HUES6 (cell line): ENCODE results near the gene ZNF282.
A peak's percentile ranks its signal among the peaks of the same experiment; 100 is the strongest.

Source experiments
- H3K27ac ChIP-seq: 2 replicates; pipeline ENCODE4 v1.7.0; 2013; ENCODE audit warnings: low read depth, mild to moderate bottlenecking, low read length, inconsistent platforms
- H3K27me3 ChIP-seq: 2 replicates; pipeline ENCODE4 v1.6.1; 2013; ENCODE audit warnings: low read length; ENCODE audit not compliant: control insufficient read depth, insufficient read depth
- H3K36me3 ChIP-seq: 2 replicates; pipeline ENCODE4 v1.6.1; 2013; ENCODE audit warnings: low read length; ENCODE audit not compliant: control insufficient read depth, insufficient read depth
- H3K4me1 ChIP-seq: 2 replicates; pipeline ENCODE4 v1.6.1; 2013; ENCODE audit warnings: low read length; ENCODE audit not compliant: control insufficient read depth, insufficient read depth
- H3K4me3 ChIP-seq: 2 replicates; pipeline ENCODE4 v1.5.1; 2013; ENCODE audit warnings: low read depth, low read length
- H3K9ac ChIP-seq: one replicate; pipeline ENCODE4 v1.6.1; 2013; ENCODE audit warnings: mild to moderate bottlenecking, low read length
- H3K9me3 ChIP-seq: 2 replicates; pipeline ENCODE4 v1.6.1; 2013; ENCODE audit warnings: low read depth, low read length; ENCODE audit not compliant: control insufficient read depth, insufficient read depth

ZNF282 gene

GRCh38 chr7:149195180-149196150 is at the start of gene ZNF282:
Gene ZNF282 (plus strand): TSS chr7:149195546. CDS start chr7:149195590, 44 bp downstream.
- Histone ChIP-seq H3K27me3 (no peaks in the 10 kb centered on the region), H3K27ac (peak within 1 kb of the TSS; percentile 52; the same call in 1 of the 2 replicates), H3K4me1 (peaks cover 8% of the 10 kb centered on the region; the same call in 1 of the 2 replicates)

GRCh38 chr7:149147072-149147751 is 48.1 kb upstream of the ZNF282 start, which contains the start of gene ZNF398:
Gene ZNF398 (plus strand): TSS chr7:149147453. CDS start chr7:149147743, 290 bp downstream.
- H3K4me3 ChIP-seq: peak within 1 kb of the TSS; percentile 88
- no peaks in the 10 kb centered on the region for H3K9me3 ChIP-seq
- peak within 1 kb of the TSS; percentile 95 for H3K27ac ChIP-seq
- peaks cover 44% of the 10 kb centered on the region for H3K4me1 ChIP-seq
- H3K9ac ChIP-seq: peak within 1 kb of the TSS; percentile 96
- no peaks in the 10 kb centered on the region for H3K27me3 ChIP-seq
- peaks cover 13% of the 10 kb centered on the region for H3K36me3 ChIP-seq

More at GRCh38 chr7:149195180-149196150, at the start of gene ZNF282:
- Histone ChIP-seq H3K9me3 (no peaks in the 10 kb centered on the region), H3K4me3 (peak within 1 kb of the TSS; percentile 80), H3K36me3 (peaks cover 29% of the 10 kb centered on the region), H3K9ac (peak within 1 kb of the TSS; percentile 92)

GRCh38 chr7:149147752-149148653 is 47.3 kb upstream of the ZNF282 start:
- H3K27ac ChIP-seq: peak overlapping the region; percentile 95
- H3K36me3 ChIP-seq: peaks cover 19% of the 10 kb centered on the region
- H3K4me3 ChIP-seq: peak overlapping the region; percentile 88
- H3K9ac ChIP-seq: peak overlapping the region; percentile 96
- no peaks in the 10 kb centered on the region for H3K9me3 ChIP-seq
- peaks cover 43% of the 10 kb centered on the region for H3K4me1 ChIP-seq
- H3K27me3 ChIP-seq: no peaks in the 10 kb centered on the region

GRCh38 chr7:149150981-149151380 is 44.4 kb upstream of the ZNF282 start:
- Histone ChIP-seq H3K4me3 (no peak overlapping the region), H3K9ac (no peak overlapping the region), H3K27ac (no peak overlapping the region), H3K27me3 (no peaks in the 10 kb centered on the region), H3K4me1 (peaks cover 21% of the 10 kb centered on the region), H3K36me3 (peaks cover 47% of the 10 kb centered on the region), H3K9me3 (no peaks in the 10 kb centered on the region)

GRCh38 chr7:149153346-149153745 is 42.0 kb upstream of the ZNF282 start:
- Histone ChIP-seq H3K9me3 (no peaks in the 10 kb centered on the region), H3K27me3 (no peaks in the 10 kb centered on the region), H3K27ac (no peak overlapping the region), H3K36me3 (peaks cover 66% of the 10 kb centered on the region), H3K9ac (no peak overlapping the region), H3K4me3 (no peak overlapping the region), H3K4me1 (peaks cover 17% of the 10 kb centered on the region)

- Histone ChIP-seq H3K9me3 (no peaks in the 10 kb centered on the region), H3K27ac (no peak overlapping the region), H3K27me3 (no peaks in the 10 kb centered on the region), H3K36me3 (peaks cover 72% of the 10 kb centered on the region), H3K9ac (no peak overlapping the region), H3K4me1 (peaks cover 17% of the 10 kb centered on the region), H3K4me3 (no peak overlapping the region)
These were observed 41.3 kb upstream of the ZNF282 start for GRCh38 chr7:149154056-149154455.

- Histone ChIP-seq H3K4me3 (no peak overlapping the region), H3K9me3 (no peaks in the 10 kb centered on the region), H3K4me1 (no peaks in the 10 kb centered on the region), H3K36me3 (peaks cover 83% of the 10 kb centered on the region), H3K27ac (no peak overlapping the region), H3K27me3 (no peaks in the 10 kb centered on the region), H3K9ac (no peak overlapping the region)
These were observed 38.4 kb upstream of the ZNF282 start for GRCh38 chr7:149156898-149157297.

GRCh38 chr7:149161241-149161848 is 34.0 kb upstream of the ZNF282 start:
- Histone ChIP-seq H3K9me3 (no peaks in the 10 kb centered on the region), H3K4me1 (no peaks in the 10 kb centered on the region), H3K27me3 (no peaks in the 10 kb centered on the region), H3K36me3 (peaks cover 83% of the 10 kb centered on the region), H3K27ac (no peak overlapping the region), H3K9ac (no peak overlapping the region), H3K4me3 (no peak overlapping the region)

GRCh38 chr7:149166142-149166541 is 29.2 kb upstream of the ZNF282 start:
- Histone ChIP-seq H3K27ac (no peak overlapping the region), H3K4me1 (no peaks in the 10 kb centered on the region), H3K9ac (no peak overlapping the region), H3K36me3 (peaks cover 89% of the 10 kb centered on the region), H3K27me3 (no peaks in the 10 kb centered on the region), H3K4me3 (no peak overlapping the region), H3K9me3 (no peaks in the 10 kb centered on the region)
